ENCODE measurements around the gene RNF113B.

Gene RNF113B

GRCh38 chr13:98142380-98143156, 34.5 kb downstream of the RNF113B start, which contains the start of gene FARP1:
Gene FARP1 (plus strand): TSS chr13:98143094. CDS start chr13:98213243, 70,149 bp downstream.
- DNase-seq = peak in 41 of 56 donors; percentile 6 to 68 (median 38)

- DNase-seq = peak in 4 of 56 donors; percentile 6 to 36 (median 21)
Measured at GRCh38 chr13:98141509-98142379, 35.3 kb downstream of the RNF113B start.

- no peak for DNase-seq
Measured at GRCh38 chr13:98141091-98141490, 36.0 kb downstream of the RNF113B start.

- DNase-seq = no peak
Measured at GRCh38 chr13:98134901-98135300, 42.2 kb downstream of the RNF113B start.

GRCh38 chr13:98133946-98134345, 43.1 kb downstream of the RNF113B start:
- DNase-seq = no peak

GRCh38 chr13:98129059-98129746, 47.9 kb downstream of the RNF113B start:
- DNase-seq = no peak

Measured in amygdala (tissue), 56 donors.